Measurements from ENCODE around the gene FOXJ1.

Gene FOXJ1

DNA sequence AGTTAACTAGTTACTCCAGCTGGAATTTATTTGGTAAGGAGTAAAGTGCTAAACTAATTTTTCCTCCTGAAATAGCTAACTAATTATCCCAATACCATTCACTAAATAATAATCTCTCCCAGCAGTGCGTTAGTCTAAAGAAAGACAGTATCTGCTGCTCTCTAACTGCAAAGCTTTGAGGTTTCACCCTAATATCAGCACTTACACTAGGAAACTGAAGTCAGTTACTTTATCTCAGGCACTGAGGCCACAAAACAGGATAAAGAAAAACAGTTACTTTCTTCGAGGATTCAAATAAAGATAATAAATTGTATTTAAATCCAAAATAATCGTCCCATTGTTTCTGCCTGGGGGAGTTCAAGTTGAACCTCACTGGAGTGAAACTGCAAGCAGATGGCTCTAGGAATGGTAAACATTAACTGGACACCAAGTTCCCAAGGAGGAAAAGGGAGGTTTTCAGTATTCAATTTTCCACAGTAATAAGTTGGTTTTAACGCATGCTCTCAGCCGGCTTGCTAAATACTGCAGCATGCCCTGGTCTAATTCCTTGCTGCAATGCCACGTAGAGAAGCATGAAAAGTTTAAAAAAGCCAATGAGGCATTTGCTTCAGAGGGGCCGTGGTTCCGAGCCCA lies 20.0 kb upstream of the FOXJ1 start:
- TF ChIP-seq, protein P1, sequence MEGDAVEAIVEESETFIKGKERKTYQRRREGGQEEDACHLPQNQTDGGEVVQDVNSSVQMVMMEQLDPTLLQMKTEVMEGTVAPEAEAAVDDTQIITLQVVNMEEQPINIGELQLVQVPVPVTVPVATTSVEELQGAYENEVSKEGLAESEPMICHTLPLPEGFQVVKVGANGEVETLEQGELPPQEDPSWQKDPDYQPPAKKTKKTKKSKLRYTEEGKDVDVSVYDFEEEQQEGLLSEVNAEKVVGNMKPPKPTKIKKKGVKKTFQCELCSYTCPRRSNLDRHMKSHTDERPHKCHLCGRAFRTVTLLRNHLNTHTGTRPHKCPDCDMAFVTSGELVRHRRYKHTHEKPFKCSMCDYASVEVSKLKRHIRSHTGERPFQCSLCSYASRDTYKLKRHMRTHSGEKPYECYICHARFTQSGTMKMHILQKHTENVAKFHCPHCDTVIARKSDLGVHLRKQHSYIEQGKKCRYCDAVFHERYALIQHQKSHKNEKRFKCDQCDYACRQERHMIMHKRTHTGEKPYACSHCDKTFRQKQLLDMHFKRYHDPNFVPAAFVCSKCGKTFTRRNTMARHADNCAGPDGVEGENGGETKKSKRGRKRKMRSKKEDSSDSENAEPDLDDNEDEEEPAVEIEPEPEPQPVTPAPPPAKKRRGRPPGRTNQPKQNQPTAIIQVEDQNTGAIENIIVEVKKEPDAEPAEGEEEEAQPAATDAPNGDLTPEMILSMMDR (IDR thresholded peaks at IDR 0.05; ENCODE audit: control insufficient read depth, extremely low read depth, insufficient read depth) = no peak
- no peak for DNase-seq (ENCODE audit: low read depth)
- no peak overlapping the region for H3K4me3 ChIP-seq (ENCODE audit: low read depth, low read length)

DNA sequence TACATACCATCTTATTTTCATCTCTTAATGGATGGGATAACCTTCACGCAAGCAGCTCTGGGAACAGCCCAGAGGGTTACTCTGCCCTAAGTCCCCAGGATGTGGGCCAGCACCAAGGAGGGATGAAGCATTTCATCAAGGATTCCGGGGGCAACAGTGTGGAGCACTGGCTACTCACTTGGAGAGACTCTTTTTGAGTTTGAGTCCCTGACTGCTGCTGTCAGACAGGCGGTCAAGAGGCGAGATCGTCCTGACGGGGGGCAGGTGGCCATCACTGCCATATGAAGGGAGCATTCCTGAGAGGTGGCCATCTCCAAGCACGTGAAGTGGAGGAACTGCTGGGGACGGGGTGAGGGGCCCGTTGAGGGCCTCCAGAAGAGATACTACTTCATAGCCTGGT lies 18.1 kb upstream of the FOXJ1 start:
- no peak overlapping the region for H3K4me3 ChIP-seq (ENCODE audit: low read depth, low read length)
- DNase-seq (ENCODE audit: low read depth) = no peak
- TF ChIP-seq, protein P1 (IDR thresholded peaks at IDR 0.05; ENCODE audit: control insufficient read depth, extremely low read depth, insufficient read depth) = no peak

DNA sequence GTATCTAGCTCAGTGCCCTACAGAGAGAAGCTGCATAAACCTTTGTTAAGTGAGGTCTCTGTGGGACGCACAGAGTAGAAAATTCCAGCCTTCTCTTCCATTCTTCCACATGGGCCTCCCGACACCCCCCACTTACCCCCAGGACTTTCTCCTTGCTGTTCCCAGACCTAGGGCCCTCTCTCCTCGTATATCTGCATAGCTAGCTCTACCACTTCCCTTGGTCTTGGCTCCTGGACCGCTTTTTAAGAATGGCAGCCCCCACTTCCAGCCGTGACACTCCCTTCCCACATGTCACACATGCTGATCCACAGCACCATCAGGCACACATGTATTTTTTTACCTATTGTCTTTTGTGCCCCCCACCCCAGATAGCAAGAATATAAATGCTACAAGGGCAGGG lies 16.7 kb upstream of the FOXJ1 start:
- no peak overlapping the region for H3K4me3 ChIP-seq (ENCODE audit: low read depth, low read length)
- DNase-seq (ENCODE audit: low read depth) = no peak
- TF ChIP-seq, protein P1 (IDR thresholded peaks at IDR 0.05; ENCODE audit: control insufficient read depth, extremely low read depth, insufficient read depth) = no peak

DNA sequence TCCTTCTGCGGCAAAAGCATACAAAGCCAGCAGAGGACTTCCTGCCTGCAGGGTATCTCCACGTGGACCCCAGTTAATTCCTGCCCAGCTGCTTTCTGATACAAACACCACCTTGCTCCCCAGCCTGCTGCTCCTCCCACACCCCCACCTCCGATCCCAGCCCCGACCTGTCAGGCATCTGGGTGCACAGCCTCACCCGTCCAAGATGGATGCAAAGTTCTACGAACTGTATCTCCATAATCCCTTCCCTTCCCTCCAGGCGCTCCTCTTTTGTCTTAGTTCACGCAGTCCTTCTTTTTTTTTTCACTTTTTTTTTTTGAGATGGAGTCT lies 15.6 kb upstream of the FOXJ1 start:
- H3K4me3 ChIP-seq (ENCODE audit: low read depth, low read length) = no peak overlapping the region
- no peak for DNase-seq (ENCODE audit: low read depth)
- TF ChIP-seq, protein P1 (IDR thresholded peaks at IDR 0.05; ENCODE audit: control insufficient read depth, extremely low read depth, insufficient read depth) = no peak

DNA sequence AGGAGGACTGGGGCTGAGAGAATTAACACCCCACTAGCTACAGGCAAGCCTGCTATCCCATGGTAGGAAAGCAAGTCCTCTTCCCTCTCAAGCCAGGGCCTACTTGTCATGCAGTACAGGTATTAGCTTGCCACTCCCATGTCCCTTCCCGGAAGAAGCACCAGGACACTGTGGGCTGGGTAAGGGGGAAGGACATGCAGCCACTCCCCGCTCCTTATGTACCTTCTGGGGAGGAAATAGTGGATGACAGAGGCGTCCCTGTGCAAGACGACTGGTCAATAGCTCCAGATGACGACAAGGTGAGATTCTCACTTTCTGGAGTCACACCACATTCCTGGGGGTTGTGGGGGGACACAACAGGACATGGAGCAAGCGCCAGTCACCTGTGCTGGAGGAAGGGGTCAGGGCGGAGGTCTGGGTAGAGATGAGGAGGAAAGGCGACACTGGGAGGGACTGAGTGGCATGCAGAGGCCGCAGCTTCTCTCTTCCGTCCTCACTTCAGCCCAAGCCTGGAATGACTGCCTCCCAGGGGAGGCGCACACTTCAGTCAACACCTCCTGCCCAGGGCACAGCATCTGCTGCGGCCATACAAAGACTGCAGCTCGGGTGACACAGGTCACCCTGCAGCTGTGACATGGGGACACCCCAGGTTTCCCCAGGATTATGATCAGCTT lies 15.1 kb upstream of the FOXJ1 start:
- H3K4me3 ChIP-seq (ENCODE audit: low read depth, low read length) = no peak overlapping the region
- no peak for DNase-seq (ENCODE audit: low read depth)
- TF ChIP-seq, protein P1 (IDR thresholded peaks at IDR 0.05; ENCODE audit: control insufficient read depth, extremely low read depth, insufficient read depth) = no peak

DNA sequence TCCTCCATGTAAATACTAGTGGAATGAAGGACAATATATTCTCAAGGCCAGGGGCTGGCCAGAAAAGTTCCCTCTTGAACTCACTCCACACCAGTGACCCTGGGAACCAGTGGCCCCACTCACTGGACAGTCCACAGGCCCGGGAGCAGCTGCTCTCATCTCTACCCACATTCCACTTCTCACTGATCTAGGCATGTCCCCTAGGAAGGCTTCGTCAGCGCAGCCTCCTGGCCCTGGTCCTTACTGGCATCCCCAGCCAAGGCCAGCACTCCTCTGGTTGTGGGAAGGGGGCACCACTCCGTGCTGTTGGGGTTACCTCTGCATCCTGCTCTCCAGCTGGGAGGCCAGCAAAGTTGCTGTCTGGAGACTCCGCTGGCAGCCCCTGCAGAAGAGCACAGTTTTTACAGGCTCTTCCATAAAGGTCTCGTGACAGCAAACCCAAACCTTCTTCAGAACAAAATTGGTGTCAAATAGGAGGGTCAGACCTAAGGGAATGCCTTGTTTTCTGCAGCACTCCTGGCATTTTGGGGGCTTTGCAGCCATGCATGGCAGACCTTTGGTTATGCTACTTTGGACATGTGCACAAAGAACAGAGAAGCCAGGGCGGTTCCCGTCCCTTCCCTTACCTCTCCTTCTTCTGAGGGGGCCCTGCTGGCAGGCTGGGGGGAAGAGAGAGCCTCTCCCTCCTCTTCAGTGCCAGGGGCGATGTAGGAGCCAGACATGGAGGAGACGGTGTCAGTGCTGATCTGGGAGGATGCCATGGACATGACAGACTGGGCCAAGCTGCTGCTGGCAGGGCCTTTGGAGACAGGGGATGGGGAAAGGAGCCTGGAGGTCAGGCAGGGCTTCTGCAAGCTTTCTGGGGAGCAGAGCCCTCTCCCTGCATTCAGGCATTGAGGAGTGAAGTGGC lies 14.1 kb upstream of the FOXJ1 start:
- TF ChIP-seq, protein P1 (IDR thresholded peaks at IDR 0.05; ENCODE audit: control insufficient read depth, extremely low read depth, insufficient read depth) = no peak
- DNase-seq (ENCODE audit: low read depth) = no peak
- H3K4me3 ChIP-seq (ENCODE audit: low read depth, low read length) = no peak overlapping the region

Measured in LNCaP clone FGC (cell line).